DOHH2 (cell line): ENCODE results near the gene LRMDA.

ENCODE experiments used
- H3F3A ChIP-seq: fragments of 200-600 bp; sonication (generic), shearing (Covaris generic); 2 replicates; pipeline ENCODE4 v1.6.0; 2016; ENCODE audit warnings: antibody characterized with exemption, mild to moderate bottlenecking; ENCODE audit not compliant: control insufficient read depth, insufficient read depth
- H3K27ac ChIP-seq: fragments of 200-600 bp; sonication (generic); 2 replicates; pipeline ENCODE4 v1.5.1; 2014; ENCODE audit warnings: low read depth, mild to moderate bottlenecking, low read length, moderate library complexity
- H3K27me3 ChIP-seq: fragments of 200-600 bp; sonication (generic); 2 replicates; pipeline ENCODE4 v1.6.1; 2014; ENCODE audit warnings: mild to moderate bottlenecking, low read length, mixed read lengths; ENCODE audit not compliant: control insufficient read depth
- H3K36me3 ChIP-seq: fragments of 200-600 bp; sonication (generic); 2 replicates; pipeline ENCODE4 v1.6.1; 2014; ENCODE audit warnings: mild to moderate bottlenecking, low read length, moderate library complexity, mixed read lengths; ENCODE audit not compliant: control insufficient read depth
- H3K4me1 ChIP-seq: fragments of 200-600 bp; sonication (generic); 2 replicates; pipeline ENCODE4 v1.6.1; 2014; ENCODE audit warnings: mild to moderate bottlenecking, low read length, mixed read lengths; ENCODE audit not compliant: control insufficient read depth
- H3K4me2 ChIP-seq: fragments of 200-600 bp; sonication (generic); 2 replicates; pipeline ENCODE4 v1.6.0; 2014; ENCODE audit warnings: mild to moderate bottlenecking, low read length, moderate library complexity
- H3K4me3 ChIP-seq: fragments of 200-600 bp; sonication (generic); 2 replicates; pipeline ENCODE4 v1.5.1; 2014; ENCODE audit warnings: mild to moderate bottlenecking, low read length, mixed read lengths
- H3K79me2 ChIP-seq: fragments of 200-600 bp; sonication (generic); 2 replicates; pipeline ENCODE4 v1.6.1; 2014; ENCODE audit warnings: mild to moderate bottlenecking, low read length, mixed read lengths; ENCODE audit not compliant: control insufficient read depth
- H3K9me2 ChIP-seq: fragments of 200-600 bp; sonication (generic); replicated peaks from 2 replicates; pipeline ENCODE4 v1.6.1; 2014; ENCODE audit warnings: mild to moderate bottlenecking, low read length, mixed read lengths; ENCODE audit not compliant: control insufficient read depth
- H3K9me3 ChIP-seq: fragments of 200-600 bp; sonication (generic); 2 replicates; pipeline ENCODE4 v1.6.1; 2014; ENCODE audit warnings: antibody characterized with exemption, low read length, mixed read lengths; ENCODE audit not compliant: control insufficient read depth, insufficient read depth
- H4K20me1 ChIP-seq: fragments of 200-600 bp; sonication (generic); 2 replicates; pipeline ENCODE4 v1.6.0; 2014; ENCODE audit warnings: low read depth, mild to moderate bottlenecking, antibody characterized with exemption, low read length, moderate library complexity; ENCODE audit not compliant: control insufficient read depth, insufficient read depth
- CTCF ChIP-seq: fragments of 200-600 bp; sonication (generic); IDR thresholded peaks from one replicate; pipeline ENCODE4 v1.5.1; 2014; ENCODE audit warnings: antibody characterized with exemption, mild to moderate bottlenecking, low read depth, low read length; ENCODE audit not compliant: poor library complexity, severe bottlenecking
- EZH2phosphoT487 ChIP-seq: fragments of 200-600 bp; sonication (generic); IDR thresholded peaks from 2 replicates; pipeline ENCODE4 v1.6.1; 2017; ENCODE audit warnings: borderline replicate concordance, mild to moderate bottlenecking, antibody characterized with exemption, low read length, moderate library complexity, mixed read lengths

LRMDA gene

DNA sequence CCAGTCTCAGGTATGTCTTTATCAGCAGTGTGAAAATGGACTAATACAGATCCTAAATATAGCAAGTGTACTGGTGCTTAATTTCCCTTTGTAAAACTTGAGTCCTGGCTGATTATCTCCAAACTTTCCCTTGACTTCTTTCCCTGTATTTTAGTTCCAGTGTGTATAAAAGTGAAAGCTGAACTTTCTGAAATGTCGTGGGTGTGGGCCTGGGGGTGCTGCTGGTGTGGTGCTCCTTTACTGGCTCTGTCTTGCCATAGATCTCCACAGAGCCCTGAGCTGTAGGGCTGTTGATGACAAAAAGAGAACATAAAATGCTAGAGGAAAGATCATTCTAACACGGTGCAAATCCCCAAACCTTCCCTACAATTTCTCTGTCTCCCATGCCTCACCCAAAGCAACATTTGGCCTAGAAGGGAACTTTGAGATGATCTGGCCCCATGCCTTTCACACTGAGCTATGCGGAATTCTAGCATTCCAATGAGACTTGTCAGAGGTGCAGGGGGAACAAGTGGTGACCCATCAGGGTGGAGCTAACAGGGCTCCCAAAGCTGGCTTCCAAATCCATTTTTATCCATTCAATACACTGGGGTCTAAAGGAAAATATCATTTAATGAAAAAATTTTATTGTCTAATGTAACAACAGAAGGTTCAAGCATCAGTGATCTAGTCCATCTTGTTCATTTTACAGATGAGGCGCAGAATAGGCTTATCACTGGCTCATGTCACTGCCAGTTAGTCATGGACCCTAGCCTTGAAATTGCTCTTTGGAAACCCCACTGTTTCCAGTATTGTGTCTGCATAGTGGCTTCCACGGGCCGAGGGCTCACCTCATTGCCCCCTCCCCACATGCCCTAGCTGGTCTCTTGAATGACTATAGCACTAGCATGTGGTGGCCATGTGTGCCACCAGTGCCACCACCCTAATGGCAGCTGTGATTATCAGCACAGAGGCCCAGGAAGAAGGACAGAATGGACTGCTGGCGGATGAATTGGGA lies 1000.9 kb downstream of the LRMDA start:
- Histone ChIP-seq H3K9me3 (no peaks in the 10 kb centered on the region), H4K20me1 (no peaks in the 10 kb centered on the region), H3K4me2 (no peak overlapping the region), H3K27ac (no peak overlapping the region), H3K36me3 (no peaks in the 10 kb centered on the region), H3K9me2 (no peaks in the 10 kb centered on the region), H3K4me3 (no peak overlapping the region), H3F3A (no peaks in the 10 kb centered on the region), H3K4me1 (no peaks in the 10 kb centered on the region), H3K27me3 (no peaks in the 10 kb centered on the region), H3K79me2 (no peaks in the 10 kb centered on the region)
- TF ChIP-seq CTCF: no peak
- TF ChIP-seq EZH2phosphoT487: no peak

DNA sequence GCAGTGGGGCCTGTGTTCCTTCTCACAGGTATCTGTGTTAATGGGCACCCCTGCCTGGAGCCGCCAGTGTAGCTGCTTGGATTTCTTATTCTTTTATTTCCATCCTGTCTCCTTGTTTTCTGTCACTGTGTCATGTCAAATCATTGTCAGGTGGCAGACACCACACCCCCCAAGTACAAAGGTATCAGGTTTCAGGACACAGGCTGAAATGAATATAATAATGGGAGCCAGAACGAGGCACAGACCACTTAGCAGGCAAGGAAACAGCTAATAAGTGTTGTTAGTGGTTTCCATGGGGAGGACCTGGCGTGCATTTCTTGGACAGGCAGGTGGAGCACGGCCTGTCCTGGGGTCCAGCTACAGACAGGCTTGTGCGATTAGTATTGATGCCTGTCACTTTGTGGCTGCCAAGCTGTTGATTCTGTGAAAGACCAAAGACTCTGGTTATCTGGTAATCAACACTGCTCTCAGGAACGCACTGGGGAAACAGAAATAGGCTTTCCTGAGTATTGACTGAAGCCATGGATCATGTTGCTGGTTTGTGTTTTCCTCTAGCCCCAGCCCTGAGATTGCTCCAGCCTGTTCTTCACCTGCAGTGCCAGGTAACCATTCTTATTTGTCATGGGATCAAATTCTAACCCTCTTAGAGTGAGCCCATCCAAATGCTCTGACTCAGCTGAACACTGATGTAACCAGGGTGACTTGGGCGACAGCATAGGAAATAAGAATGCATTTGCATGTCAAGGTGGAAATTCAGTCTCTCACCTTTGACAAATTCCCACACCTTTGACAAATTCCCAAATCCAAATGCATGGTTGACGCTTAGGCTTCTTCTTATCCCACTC lies 1002.0 kb downstream of the LRMDA start:
- Histone ChIP-seq H3K4me2 (no peak overlapping the region), H4K20me1 (no peaks in the 10 kb centered on the region), H3K4me1 (no peaks in the 10 kb centered on the region), H3K36me3 (no peaks in the 10 kb centered on the region), H3K9me3 (no peaks in the 10 kb centered on the region), H3K9me2 (no peaks in the 10 kb centered on the region), H3K79me2 (no peaks in the 10 kb centered on the region), H3K4me3 (no peak overlapping the region), H3K27me3 (no peaks in the 10 kb centered on the region), H3F3A (no peaks in the 10 kb centered on the region), H3K27ac (no peak overlapping the region)
- TF ChIP-seq EZH2phosphoT487 (no peak), CTCF (no peak)

GRCh38 chr10:76435157-76435556 lies 1003.7 kb downstream of the LRMDA start:
- no peaks in the 10 kb centered on the region for H3K79me2 ChIP-seq
- TF ChIP-seq EZH2phosphoT487 (no peak), CTCF (no peak)
- no peaks in the 10 kb centered on the region for H3K4me1 ChIP-seq
- no peak overlapping the region for H3K4me2 ChIP-seq
- H4K20me1 ChIP-seq: no peaks in the 10 kb centered on the region
- H3K9me3 ChIP-seq: no peaks in the 10 kb centered on the region
- H3K4me3 ChIP-seq: no peak overlapping the region
- H3K27ac ChIP-seq: no peak overlapping the region
- H3K36me3 ChIP-seq: no peaks in the 10 kb centered on the region
- H3K27me3 ChIP-seq: no peaks in the 10 kb centered on the region
- no peaks in the 10 kb centered on the region; the same call in 1 of the 2 replicates for H3K9me2 ChIP-seq
- no peaks in the 10 kb centered on the region for H3F3A ChIP-seq
